ENCODE results near the gene RAB12.
"Not testable (repeated sequence)": the region's sequence is repeated elsewhere in the genome, so short reads cannot be mapped to it uniquely, and the experiment has no call there.

RAB12 gene

GRCh38 chr18:8614875-8615274, 5.6 kb downstream of the RAB12 start:
- DNase-seq, result no peak

DNA sequence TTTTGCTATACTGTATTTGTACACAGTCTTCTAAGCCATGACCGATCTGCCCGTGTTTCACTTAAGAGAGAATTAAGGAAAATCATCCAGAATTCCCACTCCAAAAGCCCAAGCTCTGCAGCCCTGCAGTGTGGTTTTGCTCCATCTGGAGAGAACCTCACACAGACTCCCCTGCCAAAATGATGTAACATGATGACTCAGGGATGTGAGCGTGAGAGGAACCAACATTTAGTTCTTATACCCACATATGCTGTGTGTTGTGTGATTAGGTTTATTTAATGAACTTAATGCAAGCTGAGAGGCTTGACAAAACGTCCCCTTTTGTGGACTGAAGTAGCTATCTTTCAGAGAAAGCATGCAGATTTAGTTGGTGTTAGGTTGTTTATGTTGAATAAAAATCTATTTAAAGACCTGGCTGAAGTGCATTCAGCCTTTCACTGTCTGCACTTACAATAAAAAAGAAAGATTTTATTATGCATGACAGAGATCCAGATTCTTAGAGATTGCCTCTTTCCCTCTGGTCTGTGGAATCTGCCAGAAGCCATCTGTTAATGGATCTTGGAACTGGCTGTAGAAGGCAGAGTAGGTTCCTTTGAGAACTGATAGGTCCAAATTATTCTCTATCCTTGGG, 6.3 kb downstream of the RAB12 start:
- DNase-seq, result peak; percentile 93

- DNase-seq, result no peak
Measured at GRCh38 chr18:8616028-8616401, 6.8 kb downstream of the RAB12 start.

DNA sequence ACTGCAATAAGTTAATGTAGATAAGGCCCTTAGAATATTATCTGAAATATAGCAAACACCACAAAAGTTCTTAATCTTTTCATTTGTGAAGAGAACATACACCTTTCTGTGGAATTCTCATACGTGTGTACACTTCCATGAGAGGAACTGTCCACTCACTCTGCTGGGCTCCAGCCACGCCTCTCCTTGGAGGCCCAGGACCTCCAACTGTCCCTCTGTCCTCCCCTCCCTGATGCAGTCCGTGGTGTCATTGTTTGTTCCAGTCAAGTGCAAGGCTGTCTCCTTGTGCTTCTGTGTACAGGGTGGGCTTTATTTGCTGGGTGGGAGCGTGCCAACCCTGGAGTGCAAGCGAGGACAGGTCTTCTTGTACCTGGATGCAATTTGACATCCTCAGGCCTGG, 8.7 kb downstream of the RAB12 start:
- DNase-seq, result no peak

DNA sequence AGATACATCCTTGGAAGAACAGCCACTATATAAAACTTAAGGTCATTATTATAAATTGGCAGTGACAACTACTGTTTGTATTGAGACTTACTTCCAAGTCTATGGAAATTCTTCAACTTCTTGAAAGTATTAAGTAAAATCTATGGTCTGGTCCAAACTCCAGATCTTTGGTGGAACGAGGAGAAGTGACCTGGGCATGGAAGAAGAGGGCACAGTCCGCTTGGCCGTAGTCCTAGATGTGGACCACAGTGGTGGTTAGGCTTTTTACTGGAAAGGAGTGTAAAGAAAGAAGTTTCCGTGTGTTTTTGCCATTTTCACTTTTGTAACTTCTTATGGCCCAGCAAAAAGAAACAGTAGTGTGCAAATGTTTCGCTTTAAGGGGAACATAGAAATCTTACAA, 9.8 kb downstream of the RAB12 start:
- no peak for DNase-seq

DNA sequence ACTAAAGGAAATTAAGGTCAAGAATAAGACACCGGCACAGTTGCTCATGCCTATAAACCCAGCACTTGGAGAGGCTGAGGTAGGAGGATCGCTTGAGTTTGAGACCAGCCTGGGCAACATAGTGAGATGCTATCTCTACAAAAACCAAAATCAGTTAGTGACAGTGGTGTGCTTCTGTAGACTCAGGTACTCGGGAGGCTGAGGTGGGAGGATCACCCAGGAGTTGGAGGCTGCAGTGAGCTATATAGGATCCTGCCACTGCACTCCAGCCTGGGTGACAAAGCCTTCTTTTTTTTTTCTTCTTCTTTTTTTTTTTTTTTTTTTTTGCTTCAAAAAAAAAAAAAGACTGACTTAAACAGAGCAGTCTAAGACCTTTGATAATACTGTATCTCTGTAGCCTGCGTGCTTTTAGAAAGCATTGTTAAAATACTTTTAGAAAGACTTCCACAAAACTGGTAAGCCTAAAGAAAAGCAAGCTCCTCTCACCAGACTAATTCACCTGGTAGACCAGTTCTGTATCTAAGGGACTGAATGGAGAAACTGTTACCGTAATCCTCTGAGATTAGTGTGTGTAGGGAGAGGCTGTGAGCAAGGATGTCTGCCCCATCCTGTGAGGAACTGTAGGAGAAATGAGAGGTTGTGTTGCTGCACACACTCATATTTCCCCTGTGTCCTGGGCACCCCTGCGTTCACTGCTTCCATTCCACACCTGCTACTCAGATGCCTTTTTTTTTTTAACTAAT, 10.8 kb downstream of the RAB12 start:
- DNase-seq, result no peak

- DNase-seq, result no peak
Measured at GRCh38 chr18:8620845-8621244, 11.6 kb downstream of the RAB12 start.

DNA sequence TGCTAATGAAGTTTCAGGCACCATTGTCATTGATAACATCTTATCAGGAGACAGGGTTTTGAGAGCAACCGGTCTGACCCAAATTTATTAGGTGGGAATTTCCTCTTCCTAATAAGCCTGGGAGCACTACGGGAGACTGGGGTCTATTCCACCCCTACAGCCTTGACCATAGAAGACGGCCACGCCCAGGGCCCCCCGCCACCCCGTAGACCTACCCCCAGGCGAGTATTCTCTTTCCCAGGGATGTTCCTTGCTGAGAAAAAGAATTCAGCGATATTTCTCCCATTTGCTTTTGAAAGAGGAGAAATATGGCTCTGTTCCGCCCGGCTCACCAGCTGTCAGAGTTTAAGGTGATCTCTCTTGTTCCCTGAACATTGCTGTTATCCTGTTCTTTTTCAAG, 13.4 kb downstream of the RAB12 start:
- DNase-seq, result not testable (repeated sequence)

DNA sequence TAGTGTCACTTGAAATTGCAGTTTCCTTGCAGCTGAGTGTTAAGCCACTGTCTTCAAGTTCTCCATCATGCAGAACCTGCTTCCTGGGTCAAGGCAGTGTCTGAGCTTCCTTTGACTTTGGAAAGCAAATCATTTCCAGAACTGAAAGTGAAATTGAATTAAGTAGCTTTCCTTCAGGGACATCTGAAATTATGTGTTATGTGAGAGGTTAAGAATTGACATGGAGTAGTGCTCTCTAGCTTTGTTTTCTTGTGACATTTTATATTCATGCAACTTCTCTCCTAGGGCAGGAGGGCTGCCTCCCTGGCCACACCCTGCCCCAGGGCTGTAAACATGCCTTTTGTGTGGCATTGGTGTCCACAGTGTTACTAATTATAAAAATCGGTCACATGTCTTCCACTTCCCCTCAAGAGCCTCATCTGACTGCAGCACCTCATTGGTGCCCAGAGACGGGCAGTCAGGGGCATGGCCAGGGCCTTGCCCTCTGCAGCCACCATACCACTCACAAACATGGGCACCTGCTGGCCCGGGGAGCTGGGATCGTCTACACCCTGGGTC, 14.4 kb downstream of the RAB12 start:
- peak; percentile 15 for DNase-seq

DNA sequence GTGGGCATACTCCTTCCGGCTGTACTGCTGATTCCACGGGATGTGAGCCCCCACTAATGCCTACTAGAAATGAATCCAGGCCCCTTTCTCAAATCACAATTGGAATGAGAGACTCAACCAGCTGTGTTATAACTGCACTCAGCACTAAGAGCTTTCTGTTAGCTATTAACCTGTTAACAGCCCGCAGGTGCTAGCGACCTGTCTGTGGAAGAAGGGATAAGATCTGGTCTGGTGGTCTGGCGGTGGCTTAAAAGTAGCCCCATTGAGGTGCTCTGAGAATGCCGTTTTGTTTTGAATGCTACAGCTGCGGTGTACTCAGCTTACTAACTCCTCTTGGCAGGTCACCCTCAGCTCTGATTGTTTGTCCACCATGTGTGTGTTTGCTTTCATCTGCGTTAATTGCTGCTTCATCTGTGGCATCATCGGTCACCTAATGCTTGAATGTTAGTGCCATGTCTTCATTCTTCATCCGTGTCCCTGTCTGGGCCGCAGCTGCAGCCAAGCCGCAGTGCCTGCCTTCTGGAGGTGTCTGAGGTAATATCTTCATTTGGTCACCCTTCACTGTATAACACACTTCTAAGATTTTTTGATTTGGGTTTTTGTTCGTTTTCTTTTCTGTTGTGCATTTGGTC, 16.3 kb downstream of the RAB12 start:
- DNase-seq, result no peak

GRCh38 chr18:8626414-8627106, 17.3 kb downstream of the RAB12 start:
- no peak for DNase-seq

GRCh38 chr18:8627107-8627472, 17.9 kb downstream of the RAB12 start:
- no peak for DNase-seq

- no peak for DNase-seq
Measured at GRCh38 chr18:8627540-8627939, 18.3 kb downstream of the RAB12 start.

DNA sequence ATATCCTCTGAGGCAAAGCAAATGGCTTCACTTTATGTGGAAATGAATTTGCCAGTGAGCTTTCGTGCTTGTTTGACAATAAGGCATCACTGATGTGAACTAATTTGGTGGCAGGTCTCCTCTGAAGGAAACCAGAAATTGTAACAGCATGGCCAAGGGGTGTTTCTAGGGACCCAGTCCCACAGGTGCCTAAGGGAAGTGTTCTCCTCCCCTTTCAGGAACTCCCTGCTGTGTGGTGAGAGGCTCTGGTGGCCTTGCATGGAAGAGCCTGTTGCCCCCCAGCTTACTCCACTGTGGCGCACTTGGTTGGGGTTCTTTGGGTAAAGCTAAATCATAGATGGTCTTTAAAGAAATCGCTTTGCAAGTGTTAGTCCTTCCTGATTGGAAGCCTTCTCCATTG, 20.4 kb downstream of the RAB12 start:
- no peak for DNase-seq

- DNase-seq, result no peak
Measured at GRCh38 chr18:8630546-8630945, 21.3 kb downstream of the RAB12 start.

- no peak for DNase-seq
Measured at GRCh38 chr18:8631265-8631664, 22.0 kb downstream of the RAB12 start.

DNA sequence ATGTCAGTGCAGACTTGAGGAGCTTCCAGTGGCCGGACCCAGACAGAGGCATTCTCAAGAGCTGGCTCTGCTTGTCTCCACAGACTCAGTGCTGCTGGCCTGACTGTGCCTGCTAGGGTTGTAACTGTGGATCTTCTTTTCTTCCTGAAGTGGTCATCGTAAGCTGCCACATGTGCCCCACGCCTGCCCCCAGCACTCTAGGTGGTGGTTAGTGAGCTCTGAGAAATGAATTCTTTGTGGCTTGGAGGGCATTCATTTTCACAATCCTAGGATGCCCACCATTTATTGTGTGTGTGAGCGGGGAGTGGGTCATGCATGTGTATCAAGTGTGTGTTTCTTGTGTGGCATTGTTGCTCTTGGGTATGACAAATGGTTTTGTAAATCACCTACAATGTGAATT, 23.1 kb downstream of the RAB12 start:
- DNase-seq, result no peak

GRCh38 chr18:8634508-8634907, 25.3 kb downstream of the RAB12 start:
- DNase-seq, result no peak

GRCh38 chr18:8635087-8635486, 25.9 kb downstream of the RAB12 start:
- no peak for DNase-seq

- DNase-seq, result no peak
Measured at GRCh38 chr18:8639762-8640161, 30.5 kb downstream of the RAB12 start.

DNA sequence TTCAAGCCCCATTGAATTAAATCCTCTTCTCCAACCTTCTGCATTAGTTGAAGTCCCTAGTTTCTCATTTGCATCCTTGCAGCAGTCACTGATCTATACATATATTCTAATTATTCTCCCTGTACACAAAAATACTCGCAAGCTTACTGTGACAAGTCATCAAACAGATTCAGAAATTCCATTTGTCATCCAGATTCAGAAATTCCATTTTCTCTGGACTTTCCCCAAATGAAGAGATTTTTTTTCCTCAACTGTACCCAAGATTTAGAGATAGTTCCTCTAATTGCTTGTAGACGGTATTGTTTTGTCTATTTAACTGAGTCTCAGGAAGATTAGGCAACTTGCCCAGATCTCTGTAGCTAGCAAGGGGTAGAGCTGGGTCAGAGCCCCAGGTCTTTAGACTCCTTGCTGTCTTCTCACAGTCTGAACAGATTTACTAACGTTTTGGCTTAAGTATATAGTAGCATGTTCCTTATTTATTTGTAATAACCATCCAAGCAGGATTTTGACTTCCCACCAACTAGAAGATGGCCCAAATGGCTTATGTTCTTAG, 34.2 kb downstream of the RAB12 start:
- no peak for DNase-seq

DNA sequence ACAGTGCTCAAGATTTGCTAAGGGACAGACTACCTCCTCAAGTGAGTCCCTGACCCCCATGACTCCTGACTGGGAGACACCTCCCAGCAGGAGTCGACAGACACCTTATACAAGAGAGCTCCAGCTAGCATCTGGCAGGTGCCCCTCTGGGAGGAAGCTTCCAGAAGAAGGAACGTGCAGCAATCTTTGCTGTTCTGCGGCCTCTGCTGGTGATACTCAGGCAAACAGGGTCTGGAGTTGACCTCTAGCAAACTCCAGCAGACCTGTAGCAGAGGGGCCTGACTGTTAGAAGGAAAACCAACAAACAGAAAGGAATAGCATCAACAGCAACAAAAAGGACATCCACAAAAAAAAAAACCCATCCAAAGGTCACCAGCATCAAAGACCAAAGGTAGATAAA, 38.1 kb downstream of the RAB12 start:
- not testable (repeated sequence) for DNase-seq
